Limb (tissue), 2 donors: ENCODE data around the gene LRRC36.
"Not testable (repeated sequence)": the region's sequence is repeated elsewhere in the genome, so short reads cannot be mapped to it uniquely, and the experiment has no call there.

Source experiments
- DNase-seq, 2 donors: peaks; one replicate each; pipeline ENCODE4 v3.0.0-alpha.2; 2016; ENCODE audit errors: extremely low spot score in 2 of 2

The LRRC36 gene

DNA sequence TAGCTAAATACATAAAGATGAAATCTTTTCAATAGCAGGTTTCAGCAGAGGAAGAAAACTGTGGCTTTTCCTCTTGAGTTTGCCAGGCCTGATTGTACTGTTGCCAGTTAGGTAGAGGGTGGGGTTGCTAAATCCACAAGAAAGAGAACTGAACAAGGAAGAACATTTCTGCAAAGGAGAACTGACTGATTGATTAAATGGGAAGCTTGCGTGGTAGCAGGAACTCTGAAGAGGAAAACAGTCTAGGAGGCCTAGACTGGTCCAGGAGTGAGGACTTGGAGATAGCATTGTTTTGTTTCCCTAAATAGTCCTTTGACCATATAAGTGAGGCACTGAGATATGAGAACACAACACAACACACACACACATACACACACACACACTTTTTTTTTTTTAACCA, 18.8 kb downstream of the LRRC36 start:
- no peak for DNase-seq

DNA sequence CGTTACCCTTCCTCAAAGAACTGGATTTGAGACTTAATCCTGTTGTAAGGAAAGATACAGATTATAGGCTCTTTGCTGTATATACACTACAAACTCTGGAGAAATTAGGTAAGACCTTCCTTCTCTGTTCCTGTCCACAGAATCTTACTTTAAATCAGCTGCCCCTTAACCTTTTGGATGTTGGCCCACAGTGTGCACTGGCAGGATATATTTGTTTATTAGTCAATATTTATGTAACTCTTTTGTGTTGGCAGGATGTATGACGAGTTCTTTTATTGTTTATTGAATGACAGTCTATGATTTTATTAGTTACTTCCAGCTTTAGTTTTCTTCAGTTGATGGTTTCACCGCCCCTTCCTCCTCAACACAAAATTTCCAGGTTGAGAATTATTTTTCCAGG, 19.7 kb downstream of the LRRC36 start:
- DNase-seq: no peak

DNA sequence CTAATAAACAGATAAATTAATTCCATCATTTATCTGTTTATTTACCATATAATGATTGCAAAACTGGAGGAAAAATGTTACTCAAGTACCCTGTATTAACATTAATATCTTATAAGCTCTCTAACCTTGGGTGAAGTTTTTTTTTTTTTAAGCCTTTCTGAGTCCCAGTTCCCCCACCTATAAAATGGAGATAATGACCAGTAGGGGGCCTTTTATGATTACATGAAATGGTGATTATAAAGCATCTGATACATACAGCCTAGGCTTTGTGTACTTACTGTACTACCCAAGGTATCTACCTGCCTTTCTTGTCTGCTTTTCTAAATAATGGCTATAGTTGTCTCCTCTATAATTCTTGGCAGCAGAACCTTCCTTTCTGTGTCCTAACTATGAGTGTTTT, 22.6 kb downstream of the LRRC36 start:
- DNase-seq: no peak

DNA sequence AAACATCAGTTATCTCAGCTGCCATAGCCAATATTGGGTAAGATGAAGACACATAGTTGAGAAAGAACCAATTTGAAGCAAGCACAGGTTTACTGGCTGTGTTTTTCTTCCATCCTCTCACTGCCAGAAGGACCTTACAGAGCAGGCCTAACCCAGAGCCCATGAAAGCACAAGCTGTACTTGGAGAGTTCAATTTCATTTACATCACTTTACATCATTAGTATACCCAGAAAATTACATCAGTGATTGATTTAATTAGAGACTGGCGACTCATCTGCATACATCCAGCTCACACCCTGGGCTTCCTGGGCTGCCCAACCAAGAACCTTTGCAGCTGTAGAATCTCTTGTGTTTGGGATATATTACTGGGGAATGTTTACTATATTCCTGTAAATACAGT, 23.7 kb downstream of the LRRC36 start:
- DNase-seq: no peak

DNA sequence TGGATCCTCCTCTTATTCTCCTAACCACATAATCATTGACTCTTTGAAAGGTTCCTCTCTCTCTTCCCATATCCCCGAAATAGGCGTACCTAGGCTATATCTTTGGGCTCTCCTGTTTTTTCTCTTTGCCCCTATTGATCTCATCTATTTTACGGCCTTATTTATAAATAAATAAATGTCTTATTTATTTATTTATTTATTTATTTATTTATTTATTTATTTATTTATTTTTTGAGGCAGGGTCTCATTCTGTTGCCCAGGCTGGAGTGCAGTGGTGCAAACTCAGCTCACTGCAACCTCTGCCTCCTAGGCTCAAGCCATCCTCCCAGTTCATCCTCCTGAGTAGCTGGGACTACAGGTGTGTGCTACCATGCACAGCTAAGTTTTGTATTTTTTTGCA, 25.8 kb downstream of the LRRC36 start:
- not testable (repeated sequence) for DNase-seq

DNA sequence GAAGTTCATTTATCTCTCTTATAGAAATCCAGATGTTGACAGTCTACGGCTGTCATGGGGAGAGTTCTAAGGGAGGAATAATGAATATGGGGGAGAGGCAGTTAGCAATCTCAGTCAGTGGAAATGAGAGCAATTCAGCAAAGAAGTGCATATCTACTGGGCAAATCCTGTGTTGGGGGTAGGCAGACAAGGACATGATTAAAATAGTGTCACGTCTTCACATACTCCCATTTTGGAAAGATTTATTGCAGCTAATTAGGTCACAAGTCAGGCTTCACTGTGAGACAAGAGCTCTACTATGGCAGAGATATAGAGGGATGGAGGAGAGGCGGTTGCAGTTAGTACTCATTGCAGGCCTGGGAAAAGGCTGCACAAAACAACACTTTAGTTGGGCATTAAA, 29.8 kb downstream of the LRRC36 start:
- DNase-seq: no peak

DNA sequence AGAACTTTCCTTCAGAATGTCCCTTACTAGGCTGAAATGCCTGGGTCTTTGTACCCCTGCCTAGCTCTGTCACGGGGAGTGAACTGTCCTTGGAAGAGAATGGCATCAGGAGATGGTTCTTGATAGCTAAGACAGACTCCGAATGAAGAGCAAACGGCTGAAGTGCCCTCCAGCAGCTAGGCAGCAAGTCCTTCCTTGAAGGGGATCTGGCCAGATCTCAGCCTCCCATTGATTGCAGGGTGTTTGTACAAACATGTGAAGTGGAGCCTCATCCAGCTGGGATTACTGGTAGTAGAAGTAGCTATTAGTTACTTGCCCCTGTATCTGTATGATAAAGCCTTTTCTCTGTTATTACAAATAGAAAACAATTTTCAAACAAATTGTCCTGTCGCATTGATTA, 30.9 kb downstream of the LRRC36 start:
- no peak for DNase-seq

DNA sequence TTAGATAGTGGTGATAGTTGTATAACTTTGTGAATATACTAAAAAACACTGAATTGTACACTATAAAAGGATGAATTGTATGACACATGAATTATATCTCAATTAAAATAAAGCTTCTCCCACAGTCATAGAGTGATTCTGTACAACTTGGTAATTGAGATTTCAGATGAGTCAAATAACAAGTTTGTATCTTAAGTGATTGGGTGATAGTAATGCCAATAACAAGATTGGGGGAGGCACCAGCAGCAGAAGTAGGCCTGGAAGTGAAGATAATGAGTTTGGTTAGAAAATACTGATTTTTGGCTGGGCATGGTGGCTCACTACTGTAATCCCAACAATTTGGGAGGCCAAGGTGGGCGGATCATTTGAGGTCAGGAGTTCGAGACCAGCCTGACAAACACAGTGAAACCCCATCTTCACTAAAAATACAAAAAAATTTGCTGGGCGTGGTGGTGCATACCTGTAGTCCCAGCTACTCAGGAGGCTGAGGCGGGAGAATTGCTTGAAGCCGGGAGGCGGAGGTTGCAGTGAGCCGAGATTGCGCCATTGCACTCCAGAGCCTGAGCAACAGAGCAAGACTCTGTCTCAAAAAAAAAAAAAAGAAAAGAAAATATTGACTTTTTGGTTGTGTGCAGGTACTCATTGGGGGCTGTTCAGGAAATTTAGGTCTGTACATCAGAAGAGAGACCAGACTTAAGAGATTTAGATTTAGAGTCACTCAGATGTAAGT, 33.1 kb downstream of the LRRC36 start:
- DNase-seq: not testable (repeated sequence)

DNA sequence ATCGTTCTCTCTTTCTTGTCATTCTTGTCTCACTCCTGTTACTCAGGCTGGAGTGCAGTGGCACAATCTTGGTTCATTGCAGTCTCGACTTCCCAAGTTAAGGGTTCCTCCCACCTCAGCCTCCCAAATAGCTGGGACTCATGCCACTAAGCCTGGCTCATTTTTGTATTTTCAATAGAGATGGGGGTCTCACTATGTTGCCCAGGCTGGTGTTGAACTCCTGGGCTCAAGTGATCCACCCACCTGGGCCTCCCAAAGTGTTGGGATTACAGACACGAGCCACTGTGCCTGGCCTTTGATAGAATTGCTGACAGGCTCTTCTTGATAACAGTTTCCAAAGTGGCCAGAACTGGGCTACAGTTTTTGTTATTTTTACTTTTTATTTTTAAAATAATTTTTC, 34.4 kb downstream of the LRRC36 start:
- DNase-seq: no peak

DNA sequence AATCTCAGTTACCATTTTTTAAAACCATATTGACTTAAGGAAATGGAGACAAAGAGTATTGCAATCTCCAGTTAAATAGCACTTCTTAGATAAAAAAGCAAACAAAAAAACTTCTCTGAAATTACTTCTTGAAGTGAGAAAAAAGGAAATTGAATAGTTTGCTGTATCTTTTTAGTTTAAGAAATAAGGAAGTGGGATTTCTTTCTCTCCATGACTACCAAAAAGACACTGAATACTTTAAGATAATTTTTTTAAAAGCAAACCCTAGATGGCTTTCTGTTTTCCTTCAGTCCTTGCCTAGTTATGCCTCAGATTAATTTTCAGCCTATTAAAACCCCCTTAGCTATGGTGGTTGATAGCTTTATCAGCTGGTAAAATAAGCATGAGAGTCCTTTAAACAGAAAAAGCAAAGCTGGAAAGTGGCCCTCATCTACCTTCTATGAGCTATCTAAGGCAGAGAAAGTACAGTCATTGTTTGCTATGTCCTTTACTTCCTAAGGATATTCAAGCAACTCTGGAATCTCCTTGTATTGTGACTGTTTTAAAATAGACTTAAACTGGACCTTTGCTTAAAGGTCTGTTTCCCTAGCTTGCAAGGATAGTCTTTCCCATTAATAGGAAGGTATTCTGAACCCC, 38.1 kb downstream of the LRRC36 start:
- DNase-seq: no peak

DNA sequence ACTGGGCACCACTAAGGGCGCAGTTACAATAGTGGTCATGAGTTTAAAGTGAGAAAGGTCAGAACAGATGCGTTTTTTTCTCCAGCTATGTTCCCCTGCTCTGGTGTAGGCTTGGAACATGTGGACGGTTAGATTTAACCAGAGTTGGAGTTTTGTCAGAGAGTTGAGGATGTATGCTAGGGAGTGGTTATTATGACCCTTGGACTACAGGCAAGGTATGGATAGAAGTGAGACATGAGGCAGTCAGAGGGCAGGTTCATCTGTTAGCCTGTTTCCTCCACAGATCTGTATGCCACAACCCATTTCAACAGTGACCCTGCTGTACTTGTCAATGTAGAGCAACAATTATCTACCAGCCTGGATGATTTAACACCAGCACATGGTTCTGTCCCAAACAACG, 44.0 kb downstream of the LRRC36 start:
- DNase-seq: no peak

DNA sequence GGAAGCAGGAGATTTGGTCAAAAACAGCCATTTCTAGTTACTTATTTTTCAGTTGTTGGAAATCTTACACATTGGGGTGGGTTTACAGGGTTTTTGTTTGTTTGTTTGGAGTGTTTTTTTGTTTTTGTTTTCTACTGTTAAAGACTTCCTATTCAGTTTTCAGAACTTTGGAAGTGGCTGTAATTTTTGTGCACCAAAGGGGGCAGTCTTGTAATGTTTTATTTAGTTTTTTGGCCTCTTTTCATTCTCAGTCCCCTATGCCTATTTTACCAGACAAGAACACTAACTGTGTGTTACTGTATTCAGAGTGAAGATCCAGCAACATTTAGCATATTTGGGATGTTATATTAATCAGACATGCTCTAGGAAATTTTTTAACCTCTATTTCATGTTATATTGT, 46.0 kb downstream of the LRRC36 start:
- DNase-seq: no peak

DNA sequence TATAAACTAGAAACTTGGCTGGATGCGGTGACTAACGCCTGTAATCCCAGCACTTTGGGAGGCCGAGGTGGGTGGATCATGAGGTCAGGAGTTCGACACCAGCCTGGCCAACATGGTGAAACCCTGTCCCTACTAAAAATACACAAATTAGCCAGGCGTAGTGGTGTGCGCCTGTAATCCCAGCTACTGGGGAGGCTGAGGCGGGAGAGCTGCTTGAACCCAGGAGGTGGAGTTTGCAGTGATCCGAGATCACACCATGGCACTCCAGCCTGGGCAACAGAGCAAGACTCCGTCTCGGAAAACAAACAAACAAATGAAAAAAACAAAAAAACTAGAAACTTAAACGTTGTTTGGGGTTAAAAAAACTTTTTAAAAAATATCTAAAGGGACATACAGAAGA, 49.4 kb downstream of the LRRC36 start:
- DNase-seq: not testable (repeated sequence)

DNA sequence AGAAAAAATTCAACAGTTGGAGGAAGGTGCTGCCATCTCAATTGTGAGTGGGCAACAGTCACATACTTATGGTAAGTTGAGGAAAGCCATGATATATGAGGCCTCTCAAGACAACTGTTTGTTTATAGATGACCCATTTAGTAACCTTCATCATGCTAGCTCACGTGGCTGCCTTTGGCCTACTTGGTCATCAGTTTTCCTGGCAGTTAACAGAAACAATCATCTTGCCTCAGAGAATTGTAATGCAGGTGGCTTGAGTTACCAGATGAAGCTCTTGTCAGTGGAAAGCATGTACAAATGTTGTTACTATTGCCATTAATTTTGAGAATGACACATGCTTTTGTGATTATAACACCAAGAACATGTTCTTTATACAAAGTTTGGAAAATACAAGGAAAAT, 52.0 kb downstream of the LRRC36 start:
- no peak for DNase-seq

DNA sequence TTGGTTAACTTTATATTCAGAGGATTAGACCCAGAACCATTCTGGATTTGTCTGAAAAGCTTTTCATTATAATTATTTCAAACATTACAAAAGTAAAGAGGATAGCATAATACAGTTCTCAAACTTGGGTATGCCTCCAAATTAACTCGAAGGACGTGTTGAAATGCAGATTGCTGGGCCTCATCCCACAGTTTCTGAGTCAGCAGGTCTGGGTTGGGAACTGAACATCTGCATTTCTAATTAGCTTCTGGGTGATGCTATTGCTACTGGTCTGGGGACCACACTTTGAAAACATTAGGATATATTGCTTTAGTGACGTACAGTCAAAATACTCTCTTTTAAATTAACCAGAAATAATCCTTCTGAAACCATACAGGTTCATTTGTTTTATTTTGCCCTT, 56.7 kb downstream of the LRRC36 start:
- DNase-seq: no peak

DNA sequence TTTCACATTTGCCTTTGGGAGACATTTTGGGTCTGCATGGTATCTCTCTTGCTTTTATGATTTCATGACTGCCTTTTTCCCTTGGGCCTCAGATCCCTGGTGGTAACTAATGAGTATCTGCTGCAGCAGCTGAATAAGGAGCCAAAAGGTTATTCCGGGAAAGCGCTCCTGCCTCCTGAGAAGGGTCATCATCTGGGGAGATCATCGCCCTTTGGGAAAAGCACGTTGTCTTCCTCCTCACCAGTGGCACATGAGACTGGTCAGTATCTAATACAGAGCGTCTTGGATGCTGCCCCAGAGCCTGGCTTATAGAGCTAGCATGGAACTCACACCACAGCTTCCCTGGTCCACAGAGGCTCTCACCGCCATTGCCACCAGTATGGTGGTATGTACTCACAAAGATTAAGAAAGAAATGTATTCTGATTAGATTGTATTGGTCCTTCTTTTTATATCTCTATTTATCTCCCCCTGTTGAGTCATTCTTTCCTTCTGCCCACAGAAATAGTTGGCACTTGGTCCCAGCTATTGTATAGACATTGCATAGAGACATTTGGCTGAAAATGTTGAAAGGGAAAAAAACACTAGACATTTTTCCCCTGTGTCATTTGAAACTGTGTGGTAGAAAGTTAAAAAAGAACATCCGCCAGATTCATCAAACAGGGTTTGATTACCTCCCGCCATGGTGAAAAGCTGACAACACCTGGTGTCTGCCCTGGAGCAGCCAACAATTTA, 58.3 kb downstream of the LRRC36 start:
- DNase-seq: no peak

DNA sequence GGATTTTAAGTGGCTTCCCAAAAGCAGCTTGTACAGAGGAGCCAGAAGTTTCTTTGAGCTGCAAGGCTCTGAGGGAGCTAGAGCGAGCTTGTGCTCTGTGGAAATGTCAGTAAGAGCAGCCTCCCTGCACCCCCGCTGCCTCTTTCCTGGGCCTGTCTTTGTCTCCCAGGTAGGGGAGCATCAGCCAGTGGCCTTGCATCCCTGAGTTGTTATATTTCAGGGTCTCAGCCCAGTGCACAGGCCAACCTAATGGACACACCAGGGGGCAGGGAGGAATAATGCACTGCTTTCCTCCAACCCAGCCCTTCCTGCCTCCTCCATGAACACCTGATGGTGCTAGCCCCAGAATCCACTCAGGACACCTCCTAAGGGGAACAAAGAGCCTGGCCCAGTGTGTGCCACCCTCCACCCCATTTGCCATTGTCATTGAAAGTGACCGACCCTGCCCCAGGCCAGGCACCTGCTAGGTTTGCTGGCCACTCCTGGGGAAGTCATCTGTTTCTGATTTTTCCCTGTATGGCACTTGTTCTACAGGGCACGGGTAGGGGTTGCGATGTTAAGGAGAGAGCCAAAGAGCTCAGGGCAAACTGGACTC, 60.3 kb downstream of the LRRC36 start:
- DNase-seq: no peak

DNA sequence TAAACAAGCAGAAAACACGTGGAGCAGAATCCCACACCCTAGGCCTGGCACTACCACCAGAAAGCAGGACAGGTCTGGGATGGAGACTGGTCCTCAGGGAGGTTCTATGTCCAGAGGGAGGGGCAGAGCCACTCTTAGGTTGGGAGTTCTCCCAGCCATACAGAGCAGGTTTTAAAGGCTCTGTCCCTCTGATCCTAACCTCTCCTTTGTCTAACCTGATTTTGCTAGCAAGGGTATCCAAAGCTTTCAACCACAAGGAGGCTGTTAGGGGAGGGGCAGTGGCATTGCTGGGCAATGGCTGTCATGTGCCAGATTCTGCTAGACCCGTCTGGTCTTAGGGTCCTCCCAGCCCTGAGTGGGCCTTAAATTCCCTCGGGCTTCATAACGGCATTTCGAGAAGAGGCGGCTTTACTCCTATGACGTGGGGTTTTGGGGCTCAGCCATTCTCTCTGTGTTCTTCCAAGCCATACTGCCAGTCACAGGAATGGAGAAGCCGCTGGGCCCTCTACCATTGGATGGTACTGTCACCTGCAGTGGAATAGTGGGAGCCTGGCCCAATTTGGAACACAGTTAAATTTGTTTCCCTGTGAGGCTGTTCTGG, 61.0 kb downstream of the LRRC36 start:
- DNase-seq: no peak

DNA sequence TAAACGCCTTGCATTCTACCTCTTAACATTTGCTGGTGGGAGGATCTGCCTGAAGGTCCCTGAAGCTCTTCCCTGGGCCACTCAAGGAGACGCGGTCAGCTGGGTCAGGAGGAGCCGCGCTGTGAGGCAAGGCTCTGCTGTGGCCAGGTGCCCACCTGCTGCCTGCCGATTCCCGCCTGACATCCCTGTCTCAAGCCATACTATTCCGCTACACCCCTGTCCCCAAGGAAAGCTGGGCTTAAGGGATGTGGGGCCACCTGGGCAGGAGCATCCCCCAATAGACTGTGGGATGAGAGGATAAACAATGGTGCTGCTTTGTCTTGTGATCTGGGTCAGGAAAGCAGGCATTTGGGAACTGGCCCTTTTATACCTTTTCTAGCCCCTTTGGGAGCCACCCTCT, 61.6 kb downstream of the LRRC36 start:
- no peak for DNase-seq

DNA sequence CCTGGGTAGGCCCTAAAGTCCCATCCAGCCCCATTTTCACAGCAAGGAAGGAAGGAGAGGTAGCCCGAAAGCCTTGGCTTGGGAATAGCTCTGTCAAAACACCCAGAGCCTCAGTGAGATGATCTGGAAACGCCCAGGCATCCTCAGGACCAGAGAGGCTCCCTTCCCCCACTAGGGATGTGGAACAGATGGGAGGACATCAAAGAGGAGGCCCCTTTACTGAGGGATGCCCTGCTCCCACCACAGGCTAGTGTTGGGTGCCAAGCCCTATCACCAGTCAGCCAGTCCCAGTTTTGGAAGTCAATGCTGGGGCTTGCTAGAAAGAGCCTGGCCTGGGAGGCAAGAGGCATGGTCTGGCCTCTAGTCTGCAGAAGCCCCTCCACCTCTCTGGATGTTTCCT, 62.0 kb downstream of the LRRC36 start:
- DNase-seq: no peak

DNA sequence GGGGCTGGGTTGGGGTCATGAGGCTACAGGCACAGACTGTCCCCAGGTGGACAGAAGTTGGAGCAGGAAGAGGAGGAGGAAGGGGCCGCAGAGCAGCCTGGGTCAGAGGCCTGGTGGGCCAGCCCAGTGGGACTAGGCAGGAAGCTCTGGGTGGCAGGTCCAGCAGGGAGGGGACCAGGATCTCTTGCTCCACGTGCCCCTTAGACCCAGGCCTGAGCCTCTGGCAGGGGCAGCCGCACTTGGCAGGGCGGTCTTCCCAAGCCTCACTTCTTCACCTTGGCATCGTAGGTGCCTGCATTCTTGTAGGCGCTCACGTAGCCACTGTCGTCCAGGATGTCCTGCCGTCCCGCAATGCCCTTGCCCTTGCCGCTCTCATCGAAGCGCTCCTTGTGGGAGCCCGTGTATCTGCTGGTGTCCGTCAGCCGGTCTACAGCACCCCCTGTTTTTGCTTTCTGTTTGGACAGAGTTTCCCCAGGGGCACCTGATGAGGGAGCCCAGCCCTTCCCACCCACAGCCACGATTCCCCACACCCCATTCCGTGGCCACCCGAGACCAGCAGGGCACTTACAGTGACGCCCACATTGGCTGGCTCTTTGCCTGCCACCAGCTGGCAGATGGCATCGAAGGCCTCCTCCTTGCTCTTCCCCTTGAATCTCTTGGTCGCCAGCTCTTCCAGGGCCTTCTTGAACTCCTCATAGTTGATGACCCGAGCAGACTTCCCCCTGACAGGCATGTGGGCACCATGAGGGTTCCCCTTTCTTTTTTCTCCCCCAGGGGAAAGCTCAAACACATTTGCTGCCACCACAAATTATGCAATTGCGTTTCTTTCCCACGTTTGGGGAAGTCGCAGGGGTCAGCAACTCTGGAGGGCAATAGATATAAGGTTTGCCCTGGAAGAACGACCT, 63.5 kb downstream of the LRRC36 start:
- DNase-seq: no peak
